Mesenchymal stem cell (in vitro differentiated cells and primary cell): ENCODE data around the gene C1QB.
A peak's percentile ranks its signal among the peaks of the same experiment; 100 is the strongest.

ENCODE experiments used
- DNase-seq: peaks from one replicate; pipeline ENCODE4 v3.0.0-alpha.2; 2013
- H2AFZ ChIP-seq: one replicate; pipeline ENCODE4 v1.6.1; 2013; ENCODE audit warnings: low read depth, mild to moderate bottlenecking, control low read depth, inconsistent platforms, low read length, moderate library complexity
- H2AK5ac ChIP-seq: 2 replicates; pipeline ENCODE4 v1.6.1; 2013; ENCODE audit warnings: low read length, moderate library complexity, mild to moderate bottlenecking, inconsistent platforms; ENCODE audit not compliant: severe bottlenecking
- H2BK120ac ChIP-seq: one replicate; pipeline ENCODE4 v1.6.1; 2013; ENCODE audit warnings: low read depth, mild to moderate bottlenecking, inconsistent platforms, low read length, moderate library complexity
- H2BK12ac ChIP-seq, 2 experiments: one replicate each; pipeline ENCODE4 v1.6.1; 2013; ENCODE audit warnings: inconsistent platforms in 2 of 2, low read length in 2 of 2, mild to moderate bottlenecking in 2 of 2, moderate library complexity in 2 of 2, control low read depth in 1 of 2
- H2BK15ac ChIP-seq: one replicate; pipeline ENCODE4 v1.6.1; 2013; ENCODE audit warnings: mild to moderate bottlenecking, low read depth, inconsistent platforms; ENCODE audit not compliant: poor library complexity, severe bottlenecking
- H2BK5ac ChIP-seq: 2 replicates; pipeline ENCODE4 v1.6.1; 2013; ENCODE audit warnings: low read depth, mild to moderate bottlenecking, low read length, control low read depth, inconsistent platforms; ENCODE audit not compliant: poor library complexity, severe bottlenecking
- H3K14ac ChIP-seq, 2 experiments: one replicate each; pipeline ENCODE4 v1.6.1; 2013; ENCODE audit warnings: inconsistent platforms in 2 of 2, low read length in 2 of 2, control low read depth in 1 of 2, mild to moderate bottlenecking in 1 of 2, moderate library complexity in 1 of 2
- H3K18ac ChIP-seq, 2 experiments: one replicate each; pipeline ENCODE4 v1.6.1; 2013; ENCODE audit warnings: inconsistent platforms in 2 of 2, low read length in 2 of 2, control low read depth in 1 of 2, low read depth in 1 of 2, mild to moderate bottlenecking in 1 of 2
- H3K23ac ChIP-seq, 2 experiments: one replicate each; pipeline ENCODE4 v1.6.1; 2013; ENCODE audit warnings: inconsistent platforms in 2 of 2, low read length in 2 of 2, mild to moderate bottlenecking in 2 of 2, moderate library complexity in 2 of 2, control low read depth in 1 of 2
- H3K27ac ChIP-seq: 2 replicates; pipeline ENCODE4 v1.5.1; 2013; ENCODE audit warnings: mild to moderate bottlenecking, moderate library complexity, low read length, control low read depth, inconsistent platforms; ENCODE audit not compliant: poor library complexity, severe bottlenecking
- H3K27me3 ChIP-seq, 2 experiments: 2 replicates each; pipeline versions ENCODE4 v1.6.1 to v1.7.0; 2013; ENCODE audit warnings: low read length in 2 of 2, mild to moderate bottlenecking in 2 of 2, moderate library complexity in 2 of 2, control low read depth in 1 of 2, inconsistent platforms in 1 of 2; ENCODE audit not compliant: control insufficient read depth in 1 of 2, insufficient read depth in 1 of 2
- H3K36me3 ChIP-seq, 2 experiments: 2 replicates each; pipeline versions ENCODE4 v1.6.1 to v1.7.0; 2013; ENCODE audit warnings: low read length in 2 of 2, control low read depth in 1 of 2, inconsistent platforms in 1 of 2, low read depth in 1 of 2, mild to moderate bottlenecking in 1 of 2; ENCODE audit not compliant: insufficient read depth in 2 of 2, control insufficient read depth in 1 of 2
- H3K4ac ChIP-seq, 2 experiments: one replicate each; pipeline ENCODE4 v1.6.1; 2013; ENCODE audit warnings: inconsistent platforms in 2 of 2, low read length in 2 of 2, mild to moderate bottlenecking in 2 of 2, moderate library complexity in 2 of 2, control low read depth in 1 of 2, low read depth in 1 of 2
- H3K4me1 ChIP-seq: 2 replicates; pipeline ENCODE4 v1.6.1; 2013; ENCODE audit warnings: low read depth, low read length, control low read depth; ENCODE audit not compliant: control insufficient read depth, insufficient read depth
- H3K4me2 ChIP-seq: 2 replicates; pipeline ENCODE4 v1.6.1; 2013; ENCODE audit warnings: low read length, mild to moderate bottlenecking, inconsistent platforms; ENCODE audit not compliant: poor library complexity, severe bottlenecking
- H3K4me3 ChIP-seq, 2 experiments: 2 replicates each; pipeline versions ENCODE4 v1.5.1 to v1.7.0; 2013; ENCODE audit warnings: low read length in 2 of 2, mild to moderate bottlenecking in 2 of 2, control low read depth in 1 of 2, low read depth in 1 of 2; ENCODE audit not compliant: insufficient read depth in 1 of 2
- H3K79me1 ChIP-seq: replicated peaks from 2 replicates; pipeline ENCODE4 v1.6.1; 2013; ENCODE audit warnings: mild to moderate bottlenecking, control low read depth, low read length, inconsistent platforms; ENCODE audit not compliant: poor library complexity, severe bottlenecking
- H3K9ac ChIP-seq: 2 replicates; pipeline ENCODE4 v1.7.0; 2013; ENCODE audit warnings: mild to moderate bottlenecking, low read length, moderate library complexity
- H3K9me3 ChIP-seq: 2 replicates; pipeline ENCODE4 v1.7.0; 2013; ENCODE audit warnings: mild to moderate bottlenecking, low read length; ENCODE audit not compliant: control insufficient read depth
- H4K8ac ChIP-seq: one replicate; pipeline ENCODE4 v1.6.1; 2013; ENCODE audit warnings: inconsistent platforms, mild to moderate bottlenecking, low read length, moderate library complexity
- H4K91ac ChIP-seq: one replicate; pipeline ENCODE4 v1.6.1; 2013; ENCODE audit warnings: mild to moderate bottlenecking, low read length, inconsistent platforms
- WGBS: methylation state at CpG from one replicate; pipeline ENCODE4 v1.1.7; 2013; ENCODE audit warnings: mixed read lengths; 5-methylcytosine and 5-hydroxymethylcytosine counted together

C1QB gene

DNA sequence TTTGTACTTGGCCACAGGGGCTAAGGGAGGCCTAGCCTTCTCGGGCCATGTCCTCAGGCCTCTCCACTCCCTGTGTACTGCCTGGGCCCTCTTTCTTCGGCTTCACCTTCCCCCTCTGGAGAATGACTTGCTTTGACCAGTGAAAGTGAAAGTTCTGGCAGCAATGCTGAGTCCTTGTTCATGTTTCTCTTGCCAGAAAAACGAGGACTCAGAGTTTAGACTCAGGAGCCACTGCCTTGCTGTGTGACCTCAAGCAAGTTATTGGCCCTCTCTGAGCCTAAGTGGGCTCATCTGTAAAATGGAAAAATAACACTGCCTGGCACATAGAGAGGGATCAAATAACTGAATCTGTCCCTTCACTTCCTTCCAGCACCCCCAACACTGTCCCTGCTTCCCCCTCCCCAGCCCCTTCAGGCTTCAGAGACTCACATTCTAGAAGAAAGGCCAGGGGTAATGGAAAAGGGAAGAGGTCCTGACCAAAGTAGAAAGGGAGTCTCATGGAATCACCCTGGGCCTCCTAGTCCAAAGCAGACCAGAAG lies 15.1 kb upstream of the C1QB start:
- Histone ChIP-seq H3K4me3 (no peak overlapping the region), H3K79me1 (no peaks in the 10 kb centered on the region), H3K23ac (no peak overlapping the region), H3K4me1 (peaks cover 3% of the 10 kb centered on the region), H3K27me3 (peaks cover 49 to 75% of the 10 kb centered on the region in 2 experiments), H3K27ac (no peak overlapping the region), H3K36me3 (no peaks in the 10 kb centered on the region), H2BK15ac (no peak overlapping the region), H3K4me2 (no peak overlapping the region), H2BK12ac (no peak overlapping the region), H3K9me3 (no peaks in the 10 kb centered on the region), H3K14ac (no peak overlapping the region), H2BK5ac (no peak overlapping the region), H2AFZ (no peak overlapping the region), H2BK120ac (no peak overlapping the region), H2AK5ac (no peak overlapping the region), H3K9ac (no peak overlapping the region), H3K18ac (no peak overlapping the region), H4K8ac (no peak overlapping the region), H4K91ac (no peak overlapping the region), H3K4ac (no peak overlapping the region)
- 73% methylated on average over 3 of the region's 3 CpGs for WGBS
- DNase-seq, result no peak

- 94% methylated on average over 23 of the region's 23 CpGs for WGBS
- H3K27ac ChIP-seq, result no peak overlapping the region
- peaks cover 3% of the 10 kb centered on the region for H3K4me1 ChIP-seq
- peaks cover 49 to 71% of the 10 kb centered on the region in 2 experiments for H3K27me3 ChIP-seq
- H4K8ac ChIP-seq, result no peak overlapping the region
- no peak overlapping the region for H3K14ac ChIP-seq
- no peak overlapping the region for H2BK15ac ChIP-seq
- no peak overlapping the region for H2AFZ ChIP-seq
- H3K79me1 ChIP-seq, result no peaks in the 10 kb centered on the region
- H2BK5ac ChIP-seq, result no peak overlapping the region
- no peak overlapping the region for H3K23ac ChIP-seq
- H3K4me3 ChIP-seq, result no peak overlapping the region
- no peak overlapping the region for H2BK12ac ChIP-seq
- H3K36me3 ChIP-seq, result no peaks in the 10 kb centered on the region
- no peak overlapping the region for H4K91ac ChIP-seq
- H3K4me2 ChIP-seq, result no peak overlapping the region
- H3K18ac ChIP-seq, result no peak overlapping the region
- H3K9me3 ChIP-seq, result no peaks in the 10 kb centered on the region
- H2AK5ac ChIP-seq, result no peak overlapping the region
- no peak for DNase-seq
- H3K4ac ChIP-seq, result no peak overlapping the region
- no peak overlapping the region for H2BK120ac ChIP-seq
- no peak overlapping the region for H3K9ac ChIP-seq
These were observed 14.4 kb upstream of the C1QB start for GRCh38 chr1:22638476-22639234.

DNA sequence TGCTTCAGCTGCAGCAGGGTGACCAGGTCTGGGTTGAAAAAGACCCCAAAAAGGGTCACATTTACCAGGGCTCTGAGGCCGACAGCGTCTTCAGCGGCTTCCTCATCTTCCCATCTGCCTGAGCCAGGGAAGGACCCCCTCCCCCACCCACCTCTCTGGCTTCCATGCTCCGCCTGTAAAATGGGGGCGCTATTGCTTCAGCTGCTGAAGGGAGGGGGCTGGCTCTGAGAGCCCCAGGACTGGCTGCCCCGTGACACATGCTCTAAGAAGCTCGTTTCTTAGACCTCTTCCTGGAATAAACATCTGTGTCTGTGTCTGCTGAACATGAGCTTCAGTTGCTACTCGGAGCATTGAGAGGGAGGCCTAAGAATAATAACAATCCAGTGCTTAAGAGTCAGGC lies 13.8 kb upstream of the C1QB start:
- peaks cover 3% of the 10 kb centered on the region for H3K4me1 ChIP-seq
- no peak overlapping the region for H3K4ac ChIP-seq
- H4K91ac ChIP-seq, result no peak overlapping the region
- no peak overlapping the region for H4K8ac ChIP-seq
- no peak overlapping the region for H3K14ac ChIP-seq
- DNase-seq, result peak; percentile 74
- no peak overlapping the region for H3K23ac ChIP-seq
- no peak overlapping the region for H2BK12ac ChIP-seq
- H3K4me3 ChIP-seq, result no peak overlapping the region
- no peaks in the 10 kb centered on the region for H3K79me1 ChIP-seq
- H3K36me3 ChIP-seq, result no peaks in the 10 kb centered on the region
- peaks cover 46 to 66% of the 10 kb centered on the region in 2 experiments for H3K27me3 ChIP-seq
- H2AK5ac ChIP-seq, result no peak overlapping the region
- H3K9ac ChIP-seq, result no peak overlapping the region
- no peak overlapping the region for H2BK120ac ChIP-seq
- H3K4me2 ChIP-seq, result no peak overlapping the region
- no peak overlapping the region for H2AFZ ChIP-seq
- no peak overlapping the region for H3K18ac ChIP-seq
- H3K27ac ChIP-seq, result no peak overlapping the region
- H2BK15ac ChIP-seq, result no peak overlapping the region
- H3K9me3 ChIP-seq, result no peaks in the 10 kb centered on the region
- no peak overlapping the region for H2BK5ac ChIP-seq
- WGBS, result 17% methylated on average over 8 of the region's 8 CpGs

DNA sequence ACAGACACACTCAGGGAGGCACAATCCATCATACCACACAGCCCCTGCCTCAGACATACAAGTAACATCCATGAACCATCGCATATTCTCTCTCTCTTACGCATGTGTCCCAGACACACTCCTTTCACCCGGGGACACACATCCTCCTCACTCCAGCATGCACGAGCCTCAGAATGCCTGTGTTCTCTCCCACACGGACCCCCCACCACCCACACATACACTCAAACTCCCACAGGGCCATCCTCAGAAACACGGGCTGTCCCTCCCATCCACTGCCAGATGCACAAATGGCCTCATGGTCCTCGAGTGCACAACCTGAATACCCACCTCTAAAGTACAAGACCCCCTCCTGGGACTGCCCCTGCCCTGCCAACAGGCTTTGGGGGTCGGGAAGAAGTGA lies 11.8 kb upstream of the C1QB start:
- no peak overlapping the region for H3K27ac ChIP-seq
- H3K9me3 ChIP-seq, result no peaks in the 10 kb centered on the region
- no peak overlapping the region for H4K91ac ChIP-seq
- no peak overlapping the region for H2BK120ac ChIP-seq
- no peak overlapping the region for H3K18ac ChIP-seq
- WGBS, result 61% methylated on average over 8 of the region's 8 CpGs
- no peak for DNase-seq
- no peak overlapping the region for H3K23ac ChIP-seq
- H4K8ac ChIP-seq, result no peak overlapping the region
- no peak overlapping the region for H3K4me3 ChIP-seq
- no peaks in the 10 kb centered on the region for H3K36me3 ChIP-seq
- peaks cover 3% of the 10 kb centered on the region for H3K4me1 ChIP-seq
- H3K4me2 ChIP-seq, result no peak overlapping the region
- no peak overlapping the region for H2AFZ ChIP-seq
- no peak overlapping the region for H2AK5ac ChIP-seq
- H3K9ac ChIP-seq, result no peak overlapping the region
- H3K27me3 ChIP-seq, result peaks cover 42 to 64% of the 10 kb centered on the region in 2 experiments
- H2BK12ac ChIP-seq, result no peak overlapping the region
- no peak overlapping the region for H2BK15ac ChIP-seq
- H2BK5ac ChIP-seq, result no peak overlapping the region
- no peaks in the 10 kb centered on the region for H3K79me1 ChIP-seq
- peak overlapping the region in 1 of 2 experiments; percentile 18 for H3K14ac ChIP-seq
- no peak overlapping the region for H3K4ac ChIP-seq
